ENCODE data around the gene ROBO1. TPM values are rescaled to one million over a fixed set of nuclear protein-coding genes. Genes with fewer than 3 reads are reported as not detected.

Gene ROBO1
- total RNA-seq, 2 experiments from 2014 or later, result not detected

DNA sequence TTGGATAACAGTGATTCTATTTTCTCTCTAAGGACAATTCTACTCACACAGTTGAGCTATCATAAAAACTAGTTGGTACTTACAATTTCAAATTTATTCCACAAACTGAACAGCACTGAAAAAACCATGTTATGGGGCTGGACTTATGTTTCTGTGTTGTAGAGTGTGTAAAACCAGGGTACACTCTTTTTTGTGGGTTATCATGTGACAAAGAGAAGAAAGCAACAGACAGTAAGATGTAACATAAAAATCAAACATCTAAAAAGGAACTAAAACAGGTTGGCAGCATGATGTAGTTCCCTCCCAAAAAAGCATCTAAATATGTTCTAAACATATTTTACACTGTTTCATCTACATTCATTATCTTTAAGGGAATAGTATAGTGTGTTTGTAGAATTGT lies 757.9 kb downstream of the ROBO1 start:
- H3K4me1 Mint-ChIP-seq, result no peaks in the 10 kb centered on the region
- H3K27ac Mint-ChIP-seq, result no peak overlapping the region
- ChIA-PET POLR2A (no interaction called here), CTCF (no interaction called here)
- no peaks in the 10 kb centered on the region for H3K27me3 Mint-ChIP-seq
- H3K9me3 Mint-ChIP-seq, result peaks cover 3% of the 10 kb centered on the region
- no peak overlapping the region for H3K4me3 Mint-ChIP-seq
- DNase-seq, result no peak
- no peaks in the 10 kb centered on the region for H3K36me3 Mint-ChIP-seq (ENCODE audit: low read depth)

DNA sequence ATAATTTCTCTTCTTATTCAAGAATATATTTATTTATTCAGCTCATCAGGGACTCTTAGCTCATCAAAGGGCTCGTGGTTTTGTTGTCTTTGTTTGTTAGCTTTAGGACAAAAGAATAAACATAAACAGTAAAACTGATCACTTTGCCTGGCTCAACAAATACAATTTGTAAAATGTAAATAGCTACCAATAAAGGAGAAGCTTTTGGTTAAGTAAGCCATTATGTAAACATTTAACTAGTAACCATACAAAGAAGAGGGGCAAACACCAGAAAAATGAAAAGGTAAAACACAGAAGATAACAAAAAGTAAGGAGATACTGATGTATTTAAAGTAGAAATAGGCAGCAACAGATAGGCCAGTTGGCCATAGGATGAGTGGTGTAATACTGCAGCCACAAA lies 761.7 kb downstream of the ROBO1 start:
- Mint-ChIP-seq H3K4me1 (no peaks in the 10 kb centered on the region), H3K27me3 (no peaks in the 10 kb centered on the region), H3K4me3 (no peak overlapping the region), H3K27ac (no peak overlapping the region), H3K36me3 (ENCODE audit: low read depth) (no peaks in the 10 kb centered on the region), H3K9me3 (peaks cover 9% of the 10 kb centered on the region)
- no peak for DNase-seq
- POLR2A ChIA-PET, result no interaction called here
- CTCF ChIA-PET, result no interaction called here

DNA sequence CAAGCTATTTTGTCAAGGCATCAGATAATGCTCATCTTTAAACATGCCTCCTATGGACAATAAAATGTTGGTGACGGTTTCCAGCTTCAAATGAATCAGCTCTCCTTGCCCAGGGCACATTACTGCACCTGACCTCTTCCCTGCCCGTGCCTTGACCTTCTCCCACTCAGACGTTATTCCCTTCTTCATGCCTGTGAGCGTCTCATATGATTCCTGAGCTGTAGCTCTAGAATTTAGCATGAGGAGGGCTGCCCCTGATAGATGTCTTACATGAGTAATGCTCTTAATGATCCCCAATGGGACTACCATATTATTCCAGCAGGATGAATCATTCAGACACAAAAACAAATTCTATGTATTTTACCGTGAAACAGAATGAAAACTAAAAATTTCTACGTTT lies 762.7 kb downstream of the ROBO1 start:
- Mint-ChIP-seq H3K27ac (no peak overlapping the region), H3K4me1 (no peaks in the 10 kb centered on the region), H3K9me3 (peaks cover 9% of the 10 kb centered on the region), H3K4me3 (no peak overlapping the region), H3K36me3 (ENCODE audit: low read depth) (no peaks in the 10 kb centered on the region), H3K27me3 (no peaks in the 10 kb centered on the region)
- ChIA-PET CTCF (no interaction called here), POLR2A (no interaction called here)
- DNase-seq, result no peak

DNA sequence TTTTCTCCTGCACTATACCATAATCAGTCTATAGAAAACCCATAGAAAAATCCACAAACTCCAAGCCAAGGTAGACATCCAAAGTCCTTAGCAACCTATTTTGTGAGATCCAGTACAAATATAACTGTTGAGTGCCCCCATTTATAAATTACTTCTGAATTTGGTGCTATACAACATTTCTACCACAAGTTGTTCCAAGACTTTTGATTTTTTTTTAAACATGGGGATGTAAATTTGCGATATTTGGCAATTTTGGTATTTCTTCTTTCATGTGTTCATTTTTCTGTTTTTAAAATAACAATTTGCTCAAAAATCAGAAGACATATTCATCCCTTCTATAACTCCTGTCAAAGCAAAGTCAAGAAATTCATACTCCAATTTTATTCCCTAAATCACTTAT lies 763.8 kb downstream of the ROBO1 start:
- Mint-ChIP-seq H3K4me3 (no peak overlapping the region), H3K4me1 (no peaks in the 10 kb centered on the region), H3K9me3 (peaks cover 9% of the 10 kb centered on the region), H3K27me3 (no peaks in the 10 kb centered on the region), H3K27ac (no peak overlapping the region), H3K36me3 (ENCODE audit: low read depth) (no peaks in the 10 kb centered on the region)
- no peak for DNase-seq
- CTCF ChIA-PET, result no interaction called here
- POLR2A ChIA-PET, result no interaction called here

DNA sequence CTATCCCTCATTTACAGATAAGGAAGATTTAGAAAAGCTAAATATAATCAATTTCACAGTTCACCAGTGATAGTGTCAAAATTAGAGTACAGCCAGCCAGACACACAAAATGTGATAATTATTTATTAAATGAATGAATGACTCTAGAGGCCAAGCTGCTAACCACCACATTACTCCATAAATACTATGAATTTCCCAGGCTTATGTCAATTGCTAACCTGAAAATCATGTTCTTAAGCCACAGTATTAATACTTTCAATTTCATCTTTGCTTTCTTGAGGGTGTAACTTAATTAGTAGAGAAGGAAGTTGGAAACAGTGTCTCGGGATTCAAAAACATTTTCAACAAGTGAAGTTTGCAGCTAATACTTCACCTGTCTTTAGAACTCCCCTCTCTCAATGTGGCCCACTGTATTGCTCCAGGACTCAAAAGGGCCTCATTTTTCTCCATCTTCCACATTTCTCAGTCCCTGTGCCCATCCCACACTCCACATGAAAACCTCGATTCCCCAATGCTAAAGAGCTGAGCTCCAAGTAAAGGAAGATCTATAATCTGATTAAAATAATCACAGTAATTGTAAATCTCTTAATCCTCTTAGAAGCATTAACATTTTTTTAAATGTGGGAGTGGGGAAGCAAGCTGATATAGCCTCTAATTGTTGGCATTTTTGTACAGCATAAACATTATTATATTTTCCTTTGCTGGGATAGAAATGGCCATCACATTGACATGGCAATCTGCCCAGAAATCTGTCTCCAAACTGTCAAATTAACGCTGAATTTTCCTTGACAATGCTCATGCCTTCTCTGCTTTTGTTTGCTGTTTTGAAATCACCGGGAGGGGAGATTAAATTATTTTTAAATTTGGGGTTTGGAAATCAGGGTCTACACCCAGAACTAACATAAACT lies 765.1 kb downstream of the ROBO1 start:
- Mint-ChIP-seq H3K4me3 (no peak overlapping the region), H3K27ac (no peak overlapping the region), H3K36me3 (ENCODE audit: low read depth) (no peaks in the 10 kb centered on the region), H3K27me3 (no peaks in the 10 kb centered on the region), H3K9me3 (peaks cover 9% of the 10 kb centered on the region), H3K4me1 (no peaks in the 10 kb centered on the region)
- DNase-seq, result no peak
- CTCF ChIA-PET, result no interaction called here
- POLR2A ChIA-PET, result no interaction called here

DNA sequence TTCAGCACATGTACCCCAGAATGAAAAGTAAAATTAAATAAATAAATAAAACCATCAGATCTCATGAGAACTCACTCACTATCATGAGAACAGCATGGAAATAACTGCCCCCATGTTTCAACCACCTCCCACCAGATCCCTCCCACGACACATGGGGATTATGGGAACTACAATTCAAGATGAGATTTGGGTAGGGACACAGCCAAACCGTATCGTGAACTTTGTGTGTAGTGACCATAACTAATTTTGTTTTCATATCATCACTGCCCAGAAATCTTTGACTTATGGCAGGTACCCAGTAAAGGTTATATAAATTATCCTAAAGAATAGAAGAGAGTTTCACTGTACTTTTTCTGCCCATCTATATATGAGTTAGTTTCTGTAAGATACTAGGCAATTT lies 766.5 kb downstream of the ROBO1 start:
- no peaks in the 10 kb centered on the region for H3K4me1 Mint-ChIP-seq
- H3K27ac Mint-ChIP-seq, result no peak overlapping the region
- DNase-seq, result no peak
- no peaks in the 10 kb centered on the region for H3K36me3 Mint-ChIP-seq (ENCODE audit: low read depth)
- ChIA-PET POLR2A (no interaction called here), CTCF (no interaction called here)
- H3K9me3 Mint-ChIP-seq, result peaks cover 14% of the 10 kb centered on the region
- no peaks in the 10 kb centered on the region for H3K27me3 Mint-ChIP-seq
- no peak overlapping the region for H3K4me3 Mint-ChIP-seq

DNA sequence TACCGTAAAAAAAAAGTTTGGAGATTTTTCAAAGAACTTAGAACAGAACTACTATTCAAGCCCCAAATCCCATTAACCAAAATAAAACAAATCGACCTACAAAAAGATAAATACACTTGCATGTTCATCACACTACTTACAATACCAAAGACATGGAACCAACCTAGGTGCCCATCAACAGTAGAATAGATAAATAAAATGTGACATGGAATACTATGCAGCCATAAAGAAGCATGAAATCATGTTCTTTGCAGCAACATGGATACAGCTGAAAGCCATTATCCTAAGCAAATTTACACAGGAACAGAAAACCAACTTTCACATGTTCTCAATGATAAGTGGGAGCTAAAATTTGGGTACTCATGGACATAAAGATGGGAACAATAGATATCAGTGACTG lies 768.7 kb downstream of the ROBO1 start:
- no peak overlapping the region for H3K4me3 Mint-ChIP-seq
- no peaks in the 10 kb centered on the region for H3K36me3 Mint-ChIP-seq (ENCODE audit: low read depth)
- H3K4me1 Mint-ChIP-seq, result no peaks in the 10 kb centered on the region
- ChIA-PET POLR2A (no interaction called here), CTCF (no interaction called here)
- H3K27me3 Mint-ChIP-seq, result no peaks in the 10 kb centered on the region
- peaks cover 14% of the 10 kb centered on the region for H3K9me3 Mint-ChIP-seq
- H3K27ac Mint-ChIP-seq, result no peak overlapping the region
- no peak for DNase-seq

DNA sequence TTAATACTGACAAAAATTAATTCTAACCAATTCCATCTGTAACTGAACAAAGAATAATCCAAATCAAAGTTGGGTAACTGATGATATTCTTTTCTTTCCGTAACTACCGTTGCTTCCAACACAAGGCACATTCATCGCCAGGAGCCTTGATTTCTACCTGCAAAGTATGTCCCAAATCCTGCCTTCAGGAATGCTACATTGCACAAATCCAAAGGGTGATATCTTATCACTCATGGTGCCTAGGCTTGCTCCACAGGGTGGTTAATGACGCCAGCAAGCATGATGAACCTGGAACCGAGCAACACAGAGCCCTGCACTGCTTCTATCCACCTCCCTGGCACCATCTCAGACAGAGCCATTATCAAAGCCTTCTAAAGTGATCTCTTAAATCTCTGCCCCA lies 772.7 kb downstream of the ROBO1 start:
- Mint-ChIP-seq H3K27ac (no peak overlapping the region), H3K4me1 (no peaks in the 10 kb centered on the region), H3K4me3 (no peak overlapping the region), H3K36me3 (ENCODE audit: low read depth) (no peaks in the 10 kb centered on the region), H3K27me3 (no peaks in the 10 kb centered on the region), H3K9me3 (peaks cover 16% of the 10 kb centered on the region)
- ChIA-PET CTCF (no interaction called here), POLR2A (no interaction called here)
- no peak for DNase-seq

DNA sequence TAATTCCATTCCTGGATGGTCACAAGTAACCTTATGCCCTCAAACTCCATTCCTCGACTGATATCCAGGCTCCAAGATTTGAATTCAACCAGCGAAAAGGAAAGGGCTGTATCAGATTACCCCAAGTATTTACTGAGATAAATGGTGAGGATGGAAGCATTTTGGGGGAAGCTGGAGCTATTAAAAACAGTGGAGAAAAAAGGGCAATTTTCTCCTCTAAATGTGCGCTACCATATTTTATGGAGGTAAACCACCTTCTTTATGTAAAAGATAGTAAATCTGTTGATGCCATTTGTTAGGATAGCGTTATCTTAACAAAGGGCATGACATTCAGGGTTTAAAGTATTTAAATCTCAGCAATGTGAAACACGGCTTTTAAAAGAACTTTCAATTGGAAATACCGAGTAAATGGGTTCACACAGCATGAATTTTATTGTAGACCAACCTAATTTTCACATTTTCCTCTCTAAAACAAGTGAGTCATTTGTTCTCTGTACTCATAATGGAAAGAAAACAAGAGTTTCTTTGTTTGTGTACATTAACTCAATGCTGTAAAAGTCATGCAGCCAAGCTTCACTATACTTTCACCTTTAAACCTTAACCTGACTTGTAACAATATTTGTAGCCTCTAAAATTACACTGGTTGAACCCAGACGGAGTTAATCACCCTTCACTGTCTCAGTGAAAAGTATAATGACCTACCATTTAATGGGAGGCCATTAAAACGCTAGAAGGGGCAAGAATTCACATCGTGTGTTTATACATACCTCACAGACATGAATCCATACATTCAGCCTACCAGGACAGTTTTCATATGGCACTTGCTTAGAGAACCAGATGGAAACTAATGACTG lies 773.4 kb downstream of the ROBO1 start:
- Mint-ChIP-seq H3K27me3 (no peaks in the 10 kb centered on the region), H3K9me3 (peaks cover 16% of the 10 kb centered on the region), H3K36me3 (ENCODE audit: low read depth) (no peaks in the 10 kb centered on the region), H3K27ac (no peak overlapping the region), H3K4me3 (no peak overlapping the region), H3K4me1 (no peaks in the 10 kb centered on the region)
- ChIA-PET CTCF (no interaction called here), POLR2A (no interaction called here)
- no peak for DNase-seq

DNA sequence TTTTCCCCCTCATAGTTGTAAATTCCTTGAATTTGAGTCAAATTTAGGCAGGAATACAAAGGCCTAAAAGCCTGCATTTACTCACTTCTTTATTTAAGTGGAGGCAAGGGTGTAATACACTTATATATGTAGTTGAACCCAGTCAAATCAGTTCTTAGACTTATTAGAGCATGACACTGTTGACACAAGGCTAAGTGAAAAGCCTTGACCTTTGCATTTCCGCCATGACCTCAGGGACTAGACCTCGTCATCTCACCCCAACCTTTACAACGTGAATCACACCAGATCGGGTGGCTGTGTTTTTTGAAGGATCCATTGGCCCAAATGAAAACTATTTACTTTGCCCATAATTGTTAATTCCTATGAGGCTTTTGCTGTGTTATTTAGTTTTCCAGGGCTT lies 774.4 kb downstream of the ROBO1 start:
- DNase-seq, result no peak
- no peaks in the 10 kb centered on the region for H3K36me3 Mint-ChIP-seq (ENCODE audit: low read depth)
- ChIA-PET POLR2A (no interaction called here), CTCF (no interaction called here)
- H3K4me1 Mint-ChIP-seq, result no peaks in the 10 kb centered on the region
- no peak overlapping the region for H3K27ac Mint-ChIP-seq
- no peak overlapping the region for H3K4me3 Mint-ChIP-seq
- no peaks in the 10 kb centered on the region for H3K27me3 Mint-ChIP-seq
- peaks cover 16% of the 10 kb centered on the region for H3K9me3 Mint-ChIP-seq

DNA sequence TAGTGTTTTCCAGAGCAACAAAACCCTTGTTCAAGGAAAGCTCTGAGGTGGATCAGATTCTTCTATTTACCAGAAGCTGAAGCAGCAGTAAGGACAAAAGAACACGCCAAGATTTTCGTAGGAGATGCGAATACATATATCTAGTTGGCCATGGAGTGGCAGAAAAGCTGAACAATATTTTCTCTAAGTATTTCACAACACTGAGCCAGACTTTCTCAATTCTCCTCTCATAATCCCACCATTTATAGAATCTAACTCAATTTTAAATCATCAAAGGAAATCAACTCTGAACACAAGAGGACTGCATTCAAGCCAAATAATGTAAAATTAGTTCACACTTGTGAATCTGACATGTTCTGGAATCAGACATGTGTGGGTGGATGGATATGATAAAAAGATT lies 775.0 kb downstream of the ROBO1 start:
- H3K4me3 Mint-ChIP-seq, result no peak overlapping the region
- DNase-seq, result no peak
- ChIA-PET CTCF (no interaction called here), POLR2A (no interaction called here)
- peaks cover 16% of the 10 kb centered on the region for H3K9me3 Mint-ChIP-seq
- H3K36me3 Mint-ChIP-seq (ENCODE audit: low read depth), result no peaks in the 10 kb centered on the region
- no peaks in the 10 kb centered on the region for H3K27me3 Mint-ChIP-seq
- H3K4me1 Mint-ChIP-seq, result no peaks in the 10 kb centered on the region
- no peak overlapping the region for H3K27ac Mint-ChIP-seq

DNA sequence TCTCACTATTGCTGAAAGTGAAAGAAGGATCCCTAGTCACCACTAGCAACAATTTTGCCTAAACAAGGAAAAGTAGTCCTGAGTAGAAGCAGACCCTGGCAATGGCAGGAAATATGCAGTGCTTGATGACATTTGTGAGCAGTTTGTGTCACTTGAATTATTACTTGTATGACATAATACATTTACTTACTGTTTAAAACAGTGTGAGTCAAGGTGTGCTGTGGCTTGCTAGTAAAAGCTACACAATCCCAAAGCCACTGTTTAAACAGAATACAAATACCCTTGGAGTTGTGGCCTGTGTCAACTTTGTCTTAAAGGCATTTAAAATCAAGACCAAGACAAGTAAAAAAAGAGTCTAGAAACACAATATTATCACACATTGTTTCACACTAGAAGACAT lies 775.4 kb downstream of the ROBO1 start:
- H3K27ac Mint-ChIP-seq, result no peak overlapping the region
- DNase-seq, result no peak
- H3K36me3 Mint-ChIP-seq (ENCODE audit: low read depth), result no peaks in the 10 kb centered on the region
- no peaks in the 10 kb centered on the region for H3K27me3 Mint-ChIP-seq
- no peak overlapping the region for H3K4me3 Mint-ChIP-seq
- ChIA-PET POLR2A (no interaction called here), CTCF (no interaction called here)
- peaks cover 16% of the 10 kb centered on the region for H3K9me3 Mint-ChIP-seq
- H3K4me1 Mint-ChIP-seq, result no peaks in the 10 kb centered on the region

DNA sequence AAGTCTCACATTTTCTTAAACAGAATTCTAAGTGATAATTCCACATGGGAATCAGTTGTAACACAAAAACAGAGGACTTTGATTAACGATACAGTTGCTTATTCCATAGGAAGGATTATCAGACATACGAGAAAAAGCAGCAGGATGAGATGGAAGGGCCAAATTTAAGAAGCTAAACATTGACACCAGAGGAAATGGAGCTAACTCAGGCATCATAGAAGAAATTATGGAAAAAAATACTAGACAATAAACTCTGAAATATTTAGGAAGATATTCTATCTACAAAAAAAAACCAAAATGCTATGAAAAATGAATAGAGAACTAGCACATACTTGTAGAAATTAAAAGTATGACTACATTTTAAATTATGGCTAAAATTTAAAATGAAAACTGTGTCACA lies 776.1 kb downstream of the ROBO1 start:
- no peaks in the 10 kb centered on the region for H3K27me3 Mint-ChIP-seq
- no peak overlapping the region for H3K4me3 Mint-ChIP-seq
- H3K36me3 Mint-ChIP-seq (ENCODE audit: low read depth), result no peaks in the 10 kb centered on the region
- peaks cover 15% of the 10 kb centered on the region for H3K9me3 Mint-ChIP-seq
- ChIA-PET POLR2A (no interaction called here), CTCF (no interaction called here)
- no peak for DNase-seq
- no peak overlapping the region for H3K27ac Mint-ChIP-seq
- H3K4me1 Mint-ChIP-seq, result no peaks in the 10 kb centered on the region

DNA sequence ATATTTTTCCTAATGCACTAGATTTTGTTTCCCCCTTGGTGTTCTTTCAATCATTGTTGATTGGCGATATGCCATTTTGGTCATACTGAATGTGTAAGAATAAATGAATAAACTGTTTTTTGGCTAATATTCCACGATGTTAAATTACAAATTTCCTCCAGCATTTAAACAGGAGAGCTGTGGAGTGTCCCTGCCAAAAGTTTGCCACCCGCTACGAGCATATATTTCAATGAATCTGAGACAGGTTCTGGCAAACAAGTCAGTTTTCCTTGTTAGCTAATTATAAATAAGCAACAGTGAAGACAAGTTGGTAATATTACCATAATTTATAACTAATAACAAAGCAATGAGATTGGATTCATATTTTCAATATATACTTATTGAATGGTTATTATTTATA lies 777.6 kb downstream of the ROBO1 start:
- no peaks in the 10 kb centered on the region for H3K4me1 Mint-ChIP-seq
- H3K27me3 Mint-ChIP-seq, result no peaks in the 10 kb centered on the region
- DNase-seq, result no peak
- no peak overlapping the region for H3K4me3 Mint-ChIP-seq
- H3K36me3 Mint-ChIP-seq (ENCODE audit: low read depth), result no peaks in the 10 kb centered on the region
- no peak overlapping the region for H3K27ac Mint-ChIP-seq
- H3K9me3 Mint-ChIP-seq, result peaks cover 8% of the 10 kb centered on the region
- ChIA-PET CTCF (no interaction called here), POLR2A (no interaction called here)

All from activated CD4-positive, alpha-beta memory T cell treated with anti-CD3 and anti-CD28 coated beads, Interleukin-2, amount 10 ng/mL, durations not matched to agents 7 days and 5 days (primary cell).